ENCODE results near the gene TRPT1.

The TRPT1 gene

DNA sequence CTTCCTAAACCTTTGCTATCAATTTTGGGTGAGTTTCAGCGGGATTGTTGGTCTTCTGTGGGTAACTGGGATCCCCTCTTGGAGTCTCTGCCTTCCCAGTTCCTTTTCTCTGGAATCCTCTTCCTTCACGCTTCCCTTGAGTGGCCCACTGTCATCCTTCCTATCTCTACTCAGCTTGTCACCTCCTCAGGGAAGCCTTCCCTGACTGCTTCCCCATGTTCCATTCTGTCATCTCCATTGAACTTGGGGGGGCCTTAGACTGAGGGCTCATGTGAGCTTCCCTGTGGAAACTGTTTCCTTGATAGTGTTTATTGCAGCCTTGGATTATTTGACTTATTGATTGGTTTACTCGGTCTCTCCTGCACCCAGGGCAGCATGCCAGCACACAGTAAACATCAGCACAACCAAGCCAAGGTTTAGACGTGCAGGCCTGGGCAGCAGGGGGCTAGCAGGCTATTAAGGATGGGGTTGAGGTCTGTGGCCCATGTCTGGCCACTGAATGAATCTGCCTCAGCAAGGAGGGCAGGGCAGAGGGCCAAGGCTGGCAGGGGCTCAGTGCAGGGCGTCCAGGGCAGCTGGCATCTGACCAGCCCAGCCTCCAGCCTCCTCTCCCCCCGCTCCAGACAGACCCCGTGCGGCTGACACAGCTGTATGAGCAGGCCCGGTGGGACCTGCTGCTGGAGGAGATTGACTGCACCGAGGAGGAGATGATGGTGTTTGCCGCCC is 7.2 kb downstream of the TRPT1 start:
- TF ChIP-seq, protein P1, sequence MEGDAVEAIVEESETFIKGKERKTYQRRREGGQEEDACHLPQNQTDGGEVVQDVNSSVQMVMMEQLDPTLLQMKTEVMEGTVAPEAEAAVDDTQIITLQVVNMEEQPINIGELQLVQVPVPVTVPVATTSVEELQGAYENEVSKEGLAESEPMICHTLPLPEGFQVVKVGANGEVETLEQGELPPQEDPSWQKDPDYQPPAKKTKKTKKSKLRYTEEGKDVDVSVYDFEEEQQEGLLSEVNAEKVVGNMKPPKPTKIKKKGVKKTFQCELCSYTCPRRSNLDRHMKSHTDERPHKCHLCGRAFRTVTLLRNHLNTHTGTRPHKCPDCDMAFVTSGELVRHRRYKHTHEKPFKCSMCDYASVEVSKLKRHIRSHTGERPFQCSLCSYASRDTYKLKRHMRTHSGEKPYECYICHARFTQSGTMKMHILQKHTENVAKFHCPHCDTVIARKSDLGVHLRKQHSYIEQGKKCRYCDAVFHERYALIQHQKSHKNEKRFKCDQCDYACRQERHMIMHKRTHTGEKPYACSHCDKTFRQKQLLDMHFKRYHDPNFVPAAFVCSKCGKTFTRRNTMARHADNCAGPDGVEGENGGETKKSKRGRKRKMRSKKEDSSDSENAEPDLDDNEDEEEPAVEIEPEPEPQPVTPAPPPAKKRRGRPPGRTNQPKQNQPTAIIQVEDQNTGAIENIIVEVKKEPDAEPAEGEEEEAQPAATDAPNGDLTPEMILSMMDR (IDR thresholded peaks at IDR 0.05; ENCODE audit: low read depth, low read length), result no peak
- DNase-seq (ENCODE audit: low read depth, low spot score), result no peak

DNA sequence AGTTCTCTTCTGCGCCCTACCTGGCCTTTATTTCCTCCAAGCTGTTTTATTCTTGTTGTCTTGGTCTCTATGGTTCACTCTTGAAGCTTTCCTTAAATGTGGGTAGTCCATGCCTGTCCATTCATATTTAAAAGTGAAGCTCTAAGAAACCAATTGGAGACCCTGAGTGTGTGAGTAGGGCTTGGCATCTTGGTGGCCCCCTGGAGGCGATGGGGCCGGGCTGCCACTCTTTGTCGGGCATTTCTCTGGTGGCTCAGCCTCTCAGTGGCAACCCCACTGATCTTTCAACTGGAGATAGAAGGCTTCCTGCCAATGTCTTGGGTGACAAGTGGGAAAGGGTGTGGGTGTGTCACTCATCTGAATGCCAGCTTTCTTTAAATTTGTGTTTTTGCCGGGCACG is 9.1 kb downstream of the TRPT1 start:
- in situ Hi-C loops (cut with HindIII; ENCODE audit: low sequenced_read_pairs), result no loop called here
- no peak overlapping the region for H3K4me3 ChIP-seq (ENCODE audit: low read depth, low read length)
- TF ChIP-seq, protein P1 (IDR thresholded peaks at IDR 0.05; ENCODE audit: low read depth, low read length), result no peak
- DNase-seq (ENCODE audit: low read depth, low spot score), result no peak

More for the DNA sequence above, 7.2 kb downstream of the TRPT1 start:
- no peak overlapping the region for H3K4me3 ChIP-seq (ENCODE audit: low read depth, low read length)
- in situ Hi-C loops (cut with HindIII; ENCODE audit: low sequenced_read_pairs), result no loop called here

DNA sequence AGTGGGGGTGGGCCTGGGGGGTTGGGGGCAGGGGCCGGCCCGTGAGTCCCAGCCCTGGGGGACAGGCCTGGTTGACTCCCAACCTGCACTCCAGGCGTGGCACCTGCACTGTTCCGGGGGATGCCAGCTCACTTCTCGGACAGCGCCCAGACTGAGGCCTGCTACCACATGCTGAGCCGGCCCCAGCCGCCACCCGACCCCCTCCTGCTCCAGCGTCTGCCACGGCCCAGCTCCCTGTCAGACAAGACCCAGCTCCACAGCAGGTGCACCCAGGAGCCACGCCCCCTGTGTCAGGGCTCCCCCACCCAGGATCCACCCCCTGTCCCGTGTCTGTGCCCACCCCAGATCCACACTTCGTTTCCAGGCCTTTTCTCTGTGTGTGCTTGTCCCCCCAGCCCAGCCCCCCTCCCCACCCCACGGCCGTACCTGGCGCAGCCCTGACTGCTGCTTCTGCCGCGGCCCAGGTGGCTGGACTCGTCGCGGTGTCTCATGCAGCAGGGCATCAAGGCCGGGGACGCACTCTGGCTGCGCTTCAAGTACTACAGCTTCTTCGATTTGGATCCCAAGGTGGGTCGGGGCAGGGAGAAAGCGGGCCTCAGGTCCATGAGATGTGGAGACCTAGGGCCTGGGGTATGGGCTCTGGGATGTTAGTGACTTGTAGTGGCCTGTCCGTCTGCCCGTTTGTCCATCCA is 14.7 kb downstream of the TRPT1 start:
- in situ Hi-C loops (cut with HindIII; ENCODE audit: low sequenced_read_pairs), result no loop called here
- TF ChIP-seq, protein P1 (IDR thresholded peaks at IDR 0.05; ENCODE audit: low read depth, low read length), result no peak
- no peak for DNase-seq (ENCODE audit: low read depth, low spot score)
- no peak overlapping the region for H3K4me3 ChIP-seq (ENCODE audit: low read depth, low read length)

DNA sequence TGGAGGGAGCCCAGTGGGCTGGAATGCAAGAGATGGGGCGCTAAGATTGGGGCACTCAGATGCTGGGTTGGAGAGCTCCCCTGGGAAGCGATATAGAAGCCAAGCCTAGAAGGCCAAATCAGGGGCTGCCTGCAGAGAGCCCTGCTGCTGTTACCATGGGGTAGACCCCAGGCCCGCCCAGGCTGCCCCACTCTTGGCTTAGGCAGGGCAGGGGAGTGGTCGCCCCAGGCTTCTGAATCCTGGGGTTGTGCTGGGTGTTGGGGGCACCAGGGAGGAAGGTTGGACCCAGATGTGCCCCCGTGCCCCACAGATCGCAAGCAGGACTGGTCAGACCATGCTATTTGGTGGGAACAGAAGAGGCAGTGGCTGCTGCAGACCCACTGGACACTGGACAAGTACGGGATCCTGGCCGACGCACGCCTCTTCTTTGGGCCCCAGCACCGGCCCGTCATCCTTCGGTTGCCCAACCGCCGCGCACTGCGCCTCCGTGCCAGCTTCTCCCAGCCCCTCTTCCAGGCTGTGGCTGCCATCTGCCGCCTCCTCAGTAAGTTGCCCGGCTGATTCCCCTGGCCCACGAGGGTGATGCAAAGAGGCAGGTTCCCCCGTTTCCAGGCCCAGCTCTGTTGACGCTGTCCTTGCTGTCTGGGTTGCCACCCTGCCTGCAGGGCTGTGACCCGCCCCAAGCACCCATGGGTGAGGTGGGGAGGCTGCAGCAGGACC is 15.5 kb downstream of the TRPT1 start:
- TF ChIP-seq, protein P1 (IDR thresholded peaks at IDR 0.05; ENCODE audit: low read depth, low read length), result no peak
- in situ Hi-C loops (cut with HindIII; ENCODE audit: low sequenced_read_pairs), result no loop called here

DNA sequence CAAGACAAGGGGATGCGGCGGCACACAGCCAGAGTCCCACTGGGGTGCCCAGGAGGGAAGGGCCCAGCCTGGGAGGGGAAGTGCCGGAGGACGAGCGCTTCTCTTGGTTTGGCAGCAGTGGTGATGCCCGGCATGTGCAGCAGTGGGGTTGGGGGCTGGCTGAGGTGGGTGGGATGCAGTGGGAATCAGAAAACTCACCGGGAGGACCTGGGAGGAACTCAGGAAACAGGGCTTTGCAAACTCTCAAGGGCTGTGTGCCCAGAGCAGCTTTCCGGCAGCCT is 16.5 kb downstream of the TRPT1 start:
- TF ChIP-seq, protein P1 (IDR thresholded peaks at IDR 0.05; ENCODE audit: low read depth, low read length), result no peak
- DNase-seq (ENCODE audit: low read depth, low spot score), result no peak
- in situ Hi-C loops (cut with HindIII; ENCODE audit: low sequenced_read_pairs), result no loop called here
- no peak overlapping the region for H3K4me3 ChIP-seq (ENCODE audit: low read depth, low read length)

More for the DNA sequence above, 15.5 kb downstream of the TRPT1 start:
- no peak overlapping the region for H3K4me3 ChIP-seq (ENCODE audit: low read depth, low read length)
- DNase-seq (ENCODE audit: low read depth, low spot score), result no peak

DNA sequence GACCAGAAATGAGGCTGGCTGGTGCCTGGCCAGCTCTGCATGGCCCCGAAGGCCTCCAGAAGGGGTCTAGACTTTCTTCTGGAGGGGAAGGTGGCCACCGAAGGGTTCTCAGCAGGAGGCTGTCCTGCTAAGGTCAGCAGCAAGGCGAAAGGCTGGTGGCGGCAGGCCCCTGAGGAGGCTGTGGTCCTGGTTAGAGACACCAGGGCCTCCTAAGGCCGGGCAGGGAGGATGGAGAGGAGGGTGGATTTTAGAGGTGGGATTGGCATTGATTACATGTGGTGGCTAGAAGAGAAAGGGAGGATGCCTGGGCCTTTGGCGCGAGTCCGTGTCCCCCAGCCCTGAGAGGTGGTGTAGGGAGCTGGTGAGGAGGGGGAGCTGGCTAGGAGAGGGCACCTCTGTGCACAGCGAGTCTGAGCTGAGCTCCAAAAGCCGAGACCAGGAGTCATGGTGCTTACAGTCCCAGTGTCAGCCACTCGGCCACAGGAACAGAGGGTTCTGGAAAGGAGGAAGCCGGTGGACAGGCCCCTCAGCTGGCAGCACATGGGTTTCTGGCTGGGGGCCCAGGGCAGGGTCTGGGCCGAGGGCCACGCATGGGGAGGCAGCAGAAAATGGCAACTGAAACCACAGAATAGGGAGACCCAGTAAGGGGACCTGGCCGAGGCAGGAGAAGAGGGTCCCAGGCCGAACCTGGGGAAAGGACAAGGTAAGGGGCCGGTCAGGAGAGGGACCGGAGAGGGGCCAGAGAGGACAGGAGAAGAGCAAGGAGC is 17.0 kb downstream of the TRPT1 start:
- TF ChIP-seq, protein P1 (IDR thresholded peaks at IDR 0.05; ENCODE audit: low read depth, low read length), result no peak
- no peak for DNase-seq (ENCODE audit: low read depth, low spot score)
- in situ Hi-C loops (cut with HindIII; ENCODE audit: low sequenced_read_pairs), result no loop called here
- H3K4me3 ChIP-seq (ENCODE audit: low read depth, low read length), result no peak overlapping the region

Measured in astrocyte of the spinal cord (primary cell).